ENCODE results near the gene FIBP.

DNA sequence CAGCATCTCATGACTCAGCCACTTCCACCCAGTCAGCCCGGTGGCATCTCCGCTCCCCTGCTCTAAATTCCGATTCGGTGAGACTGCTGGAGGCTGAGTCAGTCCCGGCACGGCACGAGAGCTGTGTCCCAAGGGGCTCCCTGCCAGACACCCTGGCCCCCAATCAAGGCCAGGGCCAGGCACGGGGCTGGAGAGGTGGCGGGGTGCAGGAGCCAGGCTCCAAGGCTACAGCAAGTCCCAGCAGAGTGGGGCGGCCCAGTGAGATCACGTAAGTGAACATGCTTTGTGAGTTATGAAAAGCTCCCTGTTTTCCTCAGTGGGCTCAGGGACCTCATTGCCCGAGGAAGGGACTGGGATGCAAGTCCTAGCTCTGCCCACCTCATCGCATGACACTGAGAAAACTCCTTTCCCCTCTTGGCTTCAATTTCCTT is 27.6 kb upstream of the FIBP start:
- no peak for TF ChIP-seq YY1 (IDR thresholded peaks at IDR 0.05; ENCODE audit: insufficient read depth, insufficient read length)
- no peak for TF ChIP-seq SUZ12 (IDR thresholded peaks at IDR 0.05; ENCODE audit: extremely low read depth, insufficient read depth, insufficient read length)
